CD14-positive monocyte (primary cell): ENCODE measurements around the gene FBXL13. TPM values are rescaled to one million over a fixed set of nuclear protein-coding genes. Genes with fewer than 3 reads are reported as not detected.

Source experiments
- DNase-seq, 3 donors: peaks; one replicate each; pipeline ENCODE4 v3.0.0-alpha.2; 2011 to 2022
- H2AFZ ChIP-seq: 2 replicates; pipeline ENCODE4 v1.6.0; 2012; ENCODE audit warnings: mild to moderate bottlenecking, low read depth, low read length, inconsistent platforms; ENCODE audit not compliant: insufficient read depth, poor library complexity, severe bottlenecking
- H3K27ac ChIP-seq, 2 donors: 1 replicate in 1 of 2; 2 replicates in 1 of 2; pipeline ENCODE4 v1.5.1; 2012 to 2013; ENCODE audit warnings: low read length in 2 of 2, control low read depth in 1 of 2, inconsistent platforms in 1 of 2, low read depth in 1 of 2, mild to moderate bottlenecking in 1 of 2
- H3K27me3 ChIP-seq, 2 donors: one replicate each; pipeline versions ENCODE4 v1.6.0 to v1.6.1; 2011 to 2013; ENCODE audit warnings: low read length in 2 of 2; ENCODE audit not compliant: control insufficient read depth in 2 of 2, insufficient read depth in 2 of 2
- H3K36me3 ChIP-seq, 2 donors: replicated peaks in 1 of 2; 1 replicate in 1 of 2; 2 replicates in 1 of 2; pipeline versions ENCODE4 v1.5.1 to v1.6.1; 2012 to 2013; ENCODE audit warnings: low read length in 2 of 2, control low read depth in 1 of 2, inconsistent platforms in 1 of 2, mild to moderate bottlenecking in 1 of 2; ENCODE audit not compliant: insufficient read depth in 2 of 2, control insufficient read depth in 1 of 2
- H3K4me1 ChIP-seq, 2 donors: 1 replicate in 1 of 2; 2 replicates in 1 of 2; pipeline versions ENCODE4 v1.5.1 to v1.6.1; 2012 to 2013; ENCODE audit warnings: low read length in 2 of 2, control low read depth in 1 of 2, inconsistent platforms in 1 of 2, mild to moderate bottlenecking in 1 of 2, moderate library complexity in 1 of 2; ENCODE audit not compliant: insufficient read depth in 2 of 2, control insufficient read depth in 1 of 2
- H3K4me2 ChIP-seq: replicated peaks from 2 replicates; pipeline ENCODE3; 2012; ENCODE audit warnings: low read length, moderate library complexity, mild to moderate bottlenecking; ENCODE audit not compliant: poor library complexity, severe bottlenecking; ENCODE audit errors: extremely low read depth
- H3K4me3 ChIP-seq, 3 experiments: fragments of 200-600 bp in 1 of 3; sonication (generic) in 1 of 3; replicated peaks in 1 of 3; 1 replicate in 2 of 3; 2 replicates in 1 of 3; pipeline ENCODE4 v1.5.1; 2011 to 2013; ENCODE audit warnings: low read length in 3 of 3, mild to moderate bottlenecking in 3 of 3, control low read depth in 2 of 3, low read depth in 2 of 3, inconsistent platforms in 1 of 3, moderate library complexity in 1 of 3
- H3K79me2 ChIP-seq: 2 replicates; pipeline ENCODE4 v1.6.0; 2012; ENCODE audit warnings: mild to moderate bottlenecking, control low read depth, inconsistent platforms, low read length, moderate library complexity; ENCODE audit not compliant: insufficient read depth
- H3K9ac ChIP-seq: 2 replicates; pipeline ENCODE4 v1.6.0; 2017; ENCODE audit warnings: low read length, mild to moderate bottlenecking; ENCODE audit not compliant: insufficient read depth, poor library complexity, severe bottlenecking
- H3K9me3 ChIP-seq, 2 donors: replicated peaks in 1 of 2; 1 replicate in 1 of 2; 2 replicates in 1 of 2; pipeline versions ENCODE4 v1.5.1 to v1.6.1; 2012 to 2013; ENCODE audit warnings: low read length in 2 of 2, control low read depth in 1 of 2; ENCODE audit not compliant: control insufficient read depth in 1 of 2, insufficient read depth in 1 of 2
- H4K20me1 ChIP-seq: 2 replicates; pipeline ENCODE4 v1.6.0; 2012; ENCODE audit warnings: mild to moderate bottlenecking, low read length, control low read depth, moderate library complexity; ENCODE audit not compliant: insufficient read depth
- H3K27ac Mint-ChIP-seq, 7 donors: one replicate each; pipeline ENCODE4 v1.8.0; 2020; ENCODE audit warnings: mild to moderate bottlenecking in 7 of 7, mixed read lengths in 7 of 7, moderate library complexity in 6 of 7, inconsistent platforms in 2 of 7
- H3K27me3 Mint-ChIP-seq, 3 donors: one replicate each; pipeline ENCODE4 v1.8.0; 2021 to 2022; ENCODE audit warnings: low read depth in 3 of 3, mild to moderate bottlenecking in 3 of 3, mixed read lengths in 3 of 3, moderate library complexity in 3 of 3, inconsistent platforms in 1 of 3
- H3K36me3 Mint-ChIP-seq, 2 donors: one replicate each; pipeline ENCODE4 v1.8.0; 2020; ENCODE audit warnings: mixed read lengths in 2 of 2, inconsistent platforms in 1 of 2, mild to moderate bottlenecking in 1 of 2
- H3K4me1 Mint-ChIP-seq: one replicate; pipeline ENCODE4 v1.8.0; 2020; ENCODE audit warnings: mild to moderate bottlenecking, mixed read lengths
- H3K4me3 Mint-ChIP-seq, 2 donors: one replicate each; pipeline ENCODE4 v1.8.0; 2020; ENCODE audit warnings: mild to moderate bottlenecking in 2 of 2, mixed read lengths in 2 of 2, moderate library complexity in 1 of 2
- H3K9me3 Mint-ChIP-seq, 7 donors: one replicate each; pipeline ENCODE4 v1.8.0; 2020 to 2022; ENCODE audit warnings: mixed read lengths in 7 of 7, mild to moderate bottlenecking in 6 of 7, moderate library complexity in 6 of 7, inconsistent platforms in 2 of 7
- WGBS: methylation state at CpG from one replicate; pipeline ENCODE4 v1.1.5; 2013; ENCODE audit warnings: missing lambda C conversion rate; ENCODE audit not compliant: insufficient coverage; 5-methylcytosine and 5-hydroxymethylcytosine counted together
- intact Hi-C, 2 donors: fragments of 100-400 bp; cut with micrococcal nuclease; formaldehyde crosslinking; loops; one replicate each; pipeline versions ENCODE4 v1.15.0 to v1.15.1; 2023
- polyA plus RNA-seq, 3 donors: library from polyadenylated mRNA; depleted of rRNA in 1 of 3; unstranded in 2 of 3; stranded (reverse) in 1 of 3; fragments of 300-500 nt in 2 of 3; fragments of >200 nt in 1 of 3; fragmentation: Illumina TruSeq in 2 of 3; gene quantifications; 1 replicate in 2 of 3; 2 replicates in 1 of 3; pipeline ENCODE4 v1.2.3, GENCODE V29; 2012 to 2021
- TF ChIP-seq, protein P1 (sequence below): fragments of 200-600 bp; IDR thresholded peaks from one replicate; pipeline ENCODE4 v1.8.0; 2022; ENCODE audit warnings: antibody characterized with exemption, mild to moderate bottlenecking

The FBXL13 gene
- polyA plus RNA-seq, 3 donors = 0.05 TPM; not detected in 2

DNA sequence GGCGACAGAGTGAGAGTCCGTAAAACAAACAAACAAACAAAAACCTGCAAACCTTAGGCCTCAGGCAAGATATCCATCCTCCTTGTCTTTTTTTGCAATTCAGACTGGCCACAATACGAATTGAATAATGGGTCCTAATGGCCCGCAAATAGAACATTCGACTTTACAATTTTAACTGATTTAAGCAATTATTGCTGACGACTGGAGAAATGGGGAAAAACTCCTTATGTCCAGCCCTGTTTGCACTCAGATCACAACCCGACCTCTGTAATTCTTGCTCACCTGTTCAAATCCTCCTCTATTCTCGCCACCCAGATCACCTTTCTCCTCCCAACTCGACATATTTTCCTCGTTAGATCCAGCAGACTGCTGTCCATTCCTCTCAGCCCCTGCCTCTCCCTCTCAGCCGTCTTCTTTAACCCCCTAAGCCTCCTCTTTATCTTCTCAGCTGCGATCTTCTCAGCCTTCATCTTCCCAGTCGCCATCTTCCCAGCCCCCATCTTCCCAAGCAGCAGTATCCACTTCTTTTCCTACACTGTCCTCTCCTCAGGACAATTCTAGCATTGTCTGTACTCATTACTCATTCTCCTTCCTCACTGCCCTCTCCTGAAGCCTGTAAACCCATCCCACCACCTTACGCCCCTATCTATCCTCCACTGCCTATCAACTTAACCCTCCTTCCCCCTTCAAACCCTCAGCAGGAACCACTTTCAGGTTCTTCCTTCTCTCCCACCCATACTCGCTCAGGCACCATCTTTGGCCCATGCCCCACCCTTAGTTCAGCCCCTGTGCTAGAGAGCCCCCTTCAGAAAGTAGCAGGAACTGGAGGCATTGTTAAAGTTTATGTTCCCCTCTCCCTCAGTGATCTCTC, 100.0 kb downstream of the FBXL13 start:
- Histone ChIP-seq H3K4me3 (no peak overlapping the region), H4K20me1 (no peaks in the 10 kb centered on the region), H3K36me3 (no peaks in the 10 kb centered on the region), H3K27ac (no peak overlapping the region), H3K27me3 (no peaks in the 10 kb centered on the region), H3K4me1 (peaks cover 6% of the 10 kb centered on the region in 2 donors), H2AFZ (no peak overlapping the region), H3K79me2 (no peaks in the 10 kb centered on the region), H3K9me3 (no peaks in the 10 kb centered on the region), H3K9ac (no peak overlapping the region), H3K4me2 (no peak overlapping the region)
- Mint-ChIP-seq H3K4me3 (no peak overlapping the region), H3K27ac (no peak overlapping the region), H3K27me3 (no peaks in the 10 kb centered on the region), H3K36me3 (no peaks in the 10 kb centered on the region), H3K9me3 (peaks cover 0 to 7% (median 0%) of the 10 kb centered on the region in 7 donors), H3K4me1 (peaks cover 21% of the 10 kb centered on the region)
- DNase-seq = no peak
- 96% methylated on average over 14 of the region's 15 CpGs for WGBS
- TF ChIP-seq, protein P1, sequence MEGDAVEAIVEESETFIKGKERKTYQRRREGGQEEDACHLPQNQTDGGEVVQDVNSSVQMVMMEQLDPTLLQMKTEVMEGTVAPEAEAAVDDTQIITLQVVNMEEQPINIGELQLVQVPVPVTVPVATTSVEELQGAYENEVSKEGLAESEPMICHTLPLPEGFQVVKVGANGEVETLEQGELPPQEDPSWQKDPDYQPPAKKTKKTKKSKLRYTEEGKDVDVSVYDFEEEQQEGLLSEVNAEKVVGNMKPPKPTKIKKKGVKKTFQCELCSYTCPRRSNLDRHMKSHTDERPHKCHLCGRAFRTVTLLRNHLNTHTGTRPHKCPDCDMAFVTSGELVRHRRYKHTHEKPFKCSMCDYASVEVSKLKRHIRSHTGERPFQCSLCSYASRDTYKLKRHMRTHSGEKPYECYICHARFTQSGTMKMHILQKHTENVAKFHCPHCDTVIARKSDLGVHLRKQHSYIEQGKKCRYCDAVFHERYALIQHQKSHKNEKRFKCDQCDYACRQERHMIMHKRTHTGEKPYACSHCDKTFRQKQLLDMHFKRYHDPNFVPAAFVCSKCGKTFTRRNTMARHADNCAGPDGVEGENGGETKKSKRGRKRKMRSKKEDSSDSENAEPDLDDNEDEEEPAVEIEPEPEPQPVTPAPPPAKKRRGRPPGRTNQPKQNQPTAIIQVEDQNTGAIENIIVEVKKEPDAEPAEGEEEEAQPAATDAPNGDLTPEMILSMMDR = no peak
- intact Hi-C loops = loop anchor here in 1 of 2 donors (5.0 kb wide), 1 partner anchor 67 kb away; no protein-coding TSS in a partner anchor

DNA sequence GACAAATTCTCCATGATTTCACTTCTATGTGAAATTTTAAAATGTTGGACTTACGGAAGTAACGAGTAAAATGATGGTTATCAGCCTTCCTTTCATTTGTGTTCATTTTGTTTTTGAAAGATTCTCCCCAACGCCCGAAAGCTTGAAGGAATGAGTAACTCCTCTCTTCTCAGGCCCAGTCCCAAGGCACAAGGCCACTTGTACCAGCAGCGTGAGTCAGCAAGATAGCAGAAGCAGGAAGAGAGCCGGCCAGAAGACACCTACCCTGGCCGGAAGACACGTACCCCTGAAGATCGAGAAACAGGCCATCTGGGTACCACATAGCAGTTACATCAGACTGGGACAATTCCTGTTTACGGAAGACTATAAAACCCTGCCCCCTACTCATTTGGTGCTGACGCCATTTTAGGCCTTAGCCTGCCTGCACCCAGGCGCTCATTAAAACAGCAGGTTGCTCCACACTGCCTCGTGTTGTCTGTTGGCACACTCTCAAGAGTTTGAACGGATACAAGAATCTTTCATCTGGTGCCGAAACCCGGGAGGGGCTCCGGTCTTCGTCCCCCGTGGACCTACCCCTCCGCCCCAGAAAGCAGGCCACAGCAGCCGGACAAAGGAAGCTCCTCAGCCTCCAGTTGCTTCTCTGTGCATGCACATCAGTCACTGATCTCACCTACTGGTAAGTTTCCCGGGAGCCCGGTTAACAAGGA, 101.3 kb downstream of the FBXL13 start:
- Histone ChIP-seq H4K20me1 (no peaks in the 10 kb centered on the region), H3K4me2 (no peak overlapping the region), H3K79me2 (no peaks in the 10 kb centered on the region), H3K9ac (no peak overlapping the region), H3K36me3 (no peaks in the 10 kb centered on the region), H3K9me3 (no peaks in the 10 kb centered on the region), H3K4me3 (no peak overlapping the region), H3K27ac (peak overlapping the region in 1 of 2 donors; percentile 31), H3K4me1 (peaks cover 3% of the 10 kb centered on the region in 2 donors), H2AFZ (peak overlapping the region; percentile 63), H3K27me3 (no peaks in the 10 kb centered on the region)
- TF ChIP-seq, protein P1 = no peak
- H3K9me3 Mint-ChIP-seq = peaks cover 0 to 7% (median 0%) of the 10 kb centered on the region in 7 donors
- 74% methylated on average over 21 of the region's 23 CpGs for WGBS
- peaks cover 17% of the 10 kb centered on the region for H3K4me1 Mint-ChIP-seq
- peak overlapping the region in 6 of 7 donors; percentile 19 to 85 (median 72) for H3K27ac Mint-ChIP-seq
- DNase-seq = peak; percentile 18 to 55 (median 18)
- no peaks in the 10 kb centered on the region for H3K27me3 Mint-ChIP-seq
- H3K4me3 Mint-ChIP-seq = peak overlapping the region; percentile 28 to 54
- intact Hi-C loops = no loop called here
- peaks cover 0 to 1% of the 10 kb centered on the region in 2 donors for H3K36me3 Mint-ChIP-seq
